GM18517 (cell line): Measurements from ENCODE around the gene GJB5.
"Not testable (repeated sequence)": the region's sequence is repeated elsewhere in the genome, so short reads cannot be mapped to it uniquely, and the experiment has no call there.

Experiments
- ATAC-seq: cut with Tn5 transposase; IDR thresholded peaks from one replicate; pipeline ENCODE4 v1.9.1; 2021; ENCODE audit warnings: mild to moderate bottlenecking, moderate library complexity; ENCODE audit not compliant: unreplicated experiment

The GJB5 gene

GRCh38 chr1:34754964-34755637, at the start of gene GJB5:
TSS of gene GJB5 (plus strand) at chr1:34755047. CDS start at chr1:34757331, 2,284 bp downstream.
- no peak for ATAC-seq

DNA sequence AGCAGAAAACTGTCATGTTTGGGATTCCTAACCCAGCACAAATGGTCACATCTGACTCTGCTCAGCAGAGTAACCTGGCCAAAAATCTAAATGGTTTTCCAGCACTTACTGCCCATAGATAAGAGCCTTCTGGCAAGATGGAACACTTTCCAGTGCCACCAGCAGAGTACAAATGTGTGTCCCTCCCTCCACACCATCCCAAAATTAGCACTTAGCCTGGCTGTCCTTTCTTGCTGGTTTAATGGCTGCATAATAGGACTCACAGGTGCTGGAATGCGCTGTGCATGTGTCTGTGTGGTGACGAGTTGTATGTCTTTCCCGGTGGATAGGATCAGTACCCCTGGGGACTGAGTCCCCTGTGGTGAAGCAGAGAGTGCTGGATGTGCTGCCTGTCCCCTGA, 49.8 kb upstream of the GJB5 start:
- no peak for ATAC-seq

- no peak for ATAC-seq
Observed at GRCh38 chr1:34708106-34708505, 46.7 kb upstream of the GJB5 start.

DNA sequence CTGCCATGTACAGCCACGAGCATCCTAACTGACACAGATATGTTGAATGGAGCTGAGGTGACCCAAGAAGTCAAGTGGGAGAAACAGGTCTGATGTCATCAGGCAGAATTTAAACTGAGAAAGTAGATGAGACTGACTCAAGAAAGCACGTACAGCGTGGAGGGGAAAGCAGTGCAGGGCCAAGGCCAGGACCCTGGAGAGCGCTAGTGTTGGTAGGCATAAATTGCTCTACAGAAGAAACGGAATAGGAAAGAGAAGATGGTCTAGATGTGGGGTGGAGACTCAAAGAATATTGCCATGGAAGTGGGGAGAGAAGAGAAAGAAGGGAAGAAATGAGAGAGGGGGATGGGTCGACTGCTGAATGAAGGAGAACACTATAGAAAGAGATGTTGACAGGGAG, 45.3 kb upstream of the GJB5 start:
- no peak for ATAC-seq

GRCh38 chr1:34710812-34711211, 44.0 kb upstream of the GJB5 start:
- no peak for ATAC-seq

- no peak for ATAC-seq
Observed at GRCh38 chr1:34711485-34711884, 43.4 kb upstream of the GJB5 start.

DNA sequence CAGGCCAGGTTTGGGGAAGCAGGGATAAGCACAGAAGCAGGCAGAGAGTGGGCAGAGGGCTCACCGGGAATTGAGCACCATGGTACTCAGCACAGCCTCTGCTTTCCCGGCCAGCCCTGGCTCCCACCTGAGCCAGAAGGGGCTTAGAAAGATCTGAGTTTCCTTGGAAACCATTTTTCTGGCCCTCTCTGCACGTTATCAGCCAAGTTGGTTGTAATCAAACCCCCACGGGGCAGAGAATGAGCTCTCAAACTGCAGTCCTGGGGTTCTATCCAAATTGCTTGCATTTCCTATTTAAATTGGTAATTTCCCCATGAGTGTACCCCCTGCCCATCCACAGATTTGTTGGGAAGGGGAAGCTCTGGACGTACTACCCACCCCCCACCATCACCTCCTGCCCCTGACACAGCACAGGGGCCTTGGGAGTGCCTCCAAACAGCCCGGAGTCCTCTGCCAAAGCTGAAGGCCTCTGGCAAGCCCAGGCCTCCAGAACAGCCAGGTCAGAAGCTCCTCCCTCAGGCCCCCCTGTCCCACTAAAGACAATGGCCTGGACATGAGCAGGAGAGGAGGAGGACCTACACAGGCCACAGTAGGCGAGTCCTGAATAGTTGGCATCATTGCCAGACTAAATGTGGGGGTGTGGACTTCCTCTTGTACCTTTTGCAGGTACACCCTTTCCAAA, 42.7 kb upstream of the GJB5 start:
- ATAC-seq = no peak

GRCh38 chr1:34713443-34713842, 41.4 kb upstream of the GJB5 start:
- no peak for ATAC-seq

GRCh38 chr1:34714386-34714785, 40.5 kb upstream of the GJB5 start:
- ATAC-seq = no peak

- no peak for ATAC-seq
Observed at GRCh38 chr1:34715139-34715538, 39.7 kb upstream of the GJB5 start.

GRCh38 chr1:34721241-34721640, 33.6 kb upstream of the GJB5 start:
- ATAC-seq = no peak

DNA sequence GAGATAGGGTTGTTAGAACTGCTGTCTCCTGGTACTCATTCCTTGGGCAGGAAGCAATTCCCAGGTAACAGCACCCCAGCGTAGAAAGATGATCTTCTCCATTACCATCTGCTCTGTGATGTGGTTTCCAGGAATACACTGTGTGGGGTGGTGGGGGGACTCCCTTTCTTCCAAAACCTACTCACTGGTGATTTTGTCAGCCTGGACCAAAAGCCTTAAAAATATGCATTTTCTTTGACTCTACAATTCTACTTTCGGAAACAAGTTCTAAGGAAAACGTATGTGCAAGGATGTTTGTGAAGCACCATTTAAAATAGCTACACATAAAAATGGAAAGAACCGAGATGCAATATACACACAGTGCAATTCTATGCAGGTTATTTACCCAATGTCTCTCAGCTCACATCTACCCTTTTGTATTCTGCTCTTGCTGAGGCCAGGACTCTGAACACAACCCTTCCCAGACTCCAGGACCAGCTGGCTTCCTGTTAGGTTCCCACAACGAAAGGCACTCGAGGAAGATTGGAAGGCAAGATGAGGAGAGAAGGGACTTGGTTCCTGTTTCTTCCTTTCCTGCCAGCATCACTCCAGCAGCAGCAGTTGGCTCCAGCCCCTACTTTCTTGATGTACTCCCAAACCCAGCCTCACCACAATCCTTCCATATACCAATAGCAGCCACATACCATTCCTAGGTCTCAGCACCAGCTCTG, 33.0 kb upstream of the GJB5 start:
- no peak for ATAC-seq

GRCh38 chr1:34726861-34727260, 28.0 kb upstream of the GJB5 start:
- no peak for ATAC-seq

DNA sequence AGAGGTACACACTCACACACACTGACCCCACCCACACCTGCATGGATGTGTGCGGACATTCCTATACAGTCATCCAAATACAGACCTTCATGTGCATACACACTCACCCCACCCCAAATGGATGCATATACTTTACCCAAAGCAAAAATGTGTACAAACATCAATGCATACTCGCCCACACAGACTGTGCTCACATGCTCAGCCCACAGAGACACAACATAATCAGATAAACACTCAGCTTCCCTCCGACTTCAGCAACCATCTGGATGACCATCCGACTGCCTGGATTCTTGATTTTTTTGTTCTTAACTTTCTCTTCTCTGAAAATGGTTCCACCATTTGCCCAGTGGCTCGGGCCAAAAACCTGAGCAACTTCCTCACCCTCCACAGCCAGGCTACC, 24.4 kb upstream of the GJB5 start:
- no peak for ATAC-seq

GRCh38 chr1:34732831-34733230, 22.0 kb upstream of the GJB5 start:
- ATAC-seq = not testable (repeated sequence)

GRCh38 chr1:34736692-34737091, 18.2 kb upstream of the GJB5 start:
- ATAC-seq = no peak

GRCh38 chr1:34737236-34737635, 17.6 kb upstream of the GJB5 start:
- not testable (repeated sequence) for ATAC-seq

DNA sequence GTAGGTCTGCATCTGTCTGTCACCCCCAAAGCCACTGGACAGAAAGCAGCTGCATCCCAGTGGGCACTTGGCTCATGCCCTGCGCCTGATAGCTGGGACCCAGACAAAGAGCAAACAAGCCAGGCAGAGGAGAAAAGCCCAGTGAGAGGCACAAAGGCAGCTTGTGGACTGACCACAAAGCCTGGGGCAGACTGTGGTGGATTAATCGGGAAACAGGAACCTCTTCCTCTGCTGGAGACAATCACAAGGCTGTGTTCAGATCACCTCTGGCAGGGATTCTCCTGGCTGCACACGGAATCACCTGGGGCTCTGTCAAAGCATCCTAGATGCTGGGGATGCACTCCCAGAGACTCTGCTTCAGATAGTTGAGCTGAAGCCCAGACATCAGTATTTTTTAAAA, 15.2 kb upstream of the GJB5 start:
- no peak for ATAC-seq

GRCh38 chr1:34740161-34740868, 14.5 kb upstream of the GJB5 start:
- ATAC-seq = no peak

DNA sequence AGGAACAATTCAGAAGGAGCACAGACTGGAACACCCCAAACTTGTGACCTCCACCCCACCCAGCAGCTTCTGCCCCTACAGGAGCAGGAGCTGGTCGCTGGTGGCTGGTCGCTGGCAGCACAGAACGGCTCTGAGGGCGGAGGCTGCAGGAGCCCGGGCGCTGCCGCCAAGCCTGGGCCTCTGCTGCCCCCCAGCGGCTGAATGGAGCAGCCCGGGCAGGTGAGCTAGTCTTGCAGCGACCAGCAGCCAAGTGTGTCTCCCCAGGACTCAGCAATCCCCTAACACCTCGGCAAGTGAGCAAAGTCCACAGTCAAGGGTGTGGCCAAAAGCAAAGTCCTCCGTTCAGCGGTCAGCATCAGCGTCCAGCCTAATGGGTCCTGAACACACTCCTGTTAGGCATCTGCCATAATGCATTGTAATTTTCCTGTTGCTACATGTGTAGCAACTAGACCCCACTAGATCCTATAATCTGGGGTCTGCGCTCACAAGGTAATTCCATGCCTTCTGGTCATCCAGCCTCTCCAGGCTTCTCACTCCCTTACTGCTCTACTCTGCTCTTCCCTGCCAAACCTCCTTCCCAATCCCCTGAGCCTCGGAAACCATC, 12.1 kb upstream of the GJB5 start:
- no peak for ATAC-seq

GRCh38 chr1:34743775-34744174, 11.1 kb upstream of the GJB5 start:
- ATAC-seq = no peak
